Measurements from ENCODE around the gene TSC22D2.
A peak's percentile ranks its signal among the peaks of the same experiment; 100 is the strongest.

TSC22D2 gene

DNA sequence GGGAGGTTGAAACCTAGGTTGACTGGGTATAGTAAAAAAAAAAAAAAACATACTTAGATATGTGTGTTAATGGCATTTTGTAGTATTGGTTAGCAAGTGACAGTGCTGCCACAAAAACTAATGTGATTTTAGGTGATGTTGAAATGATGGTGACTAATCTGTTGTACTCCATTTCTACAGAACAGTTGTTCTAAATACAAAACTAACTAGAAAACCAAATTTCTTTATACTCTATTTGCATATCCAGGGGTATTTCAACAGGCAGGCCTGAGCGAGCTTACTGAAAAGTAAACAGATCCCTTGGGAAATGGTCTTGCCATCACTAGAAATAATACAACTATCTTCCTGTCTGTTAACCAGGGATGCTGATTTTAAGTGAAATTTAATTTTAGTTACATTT is 20.5 kb downstream of the TSC22D2 start:
- Histone ChIP-seq H3K4me3 (ENCODE audit: extremely low read depth, insufficient read depth, low read length, poor library complexity, severe bottlenecking) (no peak overlapping the region), H3K4me1 (ENCODE audit: control insufficient read depth, insufficient read depth, low read length, poor library complexity, severe bottlenecking) (peaks cover 3% of the 10 kb centered on the region), H3K27ac (ENCODE audit: low read depth, low read length, severe bottlenecking) (no peak overlapping the region), H3K9me3 (ENCODE audit: control insufficient read depth, low read length) (no peaks in the 10 kb centered on the region), H3K36me3 (ENCODE audit: control insufficient read depth, insufficient read depth, low read length) (peaks cover 26% of the 10 kb centered on the region)
- WGBS, 2 experiments (ENCODE audit: insufficient coverage in 2 of 2), result 100% methylated on average over 1 of the region's 1 CpG; no CpG with 5 or more reads in 1 of the 2 experiments

DNA sequence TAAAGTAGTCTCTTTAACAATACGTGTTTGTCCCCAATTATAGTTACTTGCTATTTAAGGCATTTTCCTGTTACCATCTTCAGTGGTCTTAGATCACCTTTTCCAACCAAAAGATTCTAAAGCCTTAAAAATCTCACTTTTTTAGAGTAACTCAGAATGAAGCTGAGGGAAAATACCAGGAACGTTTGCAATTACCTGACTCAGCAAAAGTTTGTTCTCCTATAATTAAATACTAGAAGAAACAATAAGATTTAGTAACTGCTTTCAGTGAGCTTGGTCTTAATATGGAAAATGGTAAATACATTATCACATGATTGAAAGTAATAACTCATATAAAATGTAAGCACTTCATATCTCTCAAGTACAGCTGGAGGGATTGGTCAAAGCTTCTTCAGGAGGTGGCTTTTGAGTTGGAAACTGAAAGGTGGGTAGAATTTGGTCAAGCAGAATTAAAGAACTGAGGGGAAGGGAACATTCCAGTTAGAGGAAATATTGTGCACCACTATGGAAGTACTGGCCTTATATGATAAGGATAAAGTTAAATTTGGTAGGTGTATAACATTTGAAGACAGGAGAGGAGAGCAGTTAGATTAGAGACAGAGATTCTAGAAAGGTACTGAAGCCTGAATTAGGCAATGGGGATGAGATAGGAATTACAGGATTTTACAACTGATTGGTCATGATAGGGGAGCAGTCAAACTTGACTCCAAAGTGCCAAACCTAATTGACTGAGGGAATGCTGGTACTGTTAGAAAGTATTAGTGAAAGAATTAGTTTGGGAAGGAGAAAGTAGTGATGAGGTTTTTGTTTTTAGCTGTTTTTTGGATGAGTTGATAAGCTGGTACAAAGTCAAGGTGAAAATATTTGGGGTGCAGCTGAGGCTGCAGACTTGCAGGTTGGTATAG is 21.9 kb downstream of the TSC22D2 start:
- Histone ChIP-seq H3K36me3 (ENCODE audit: control insufficient read depth, insufficient read depth, low read length) (peaks cover 27% of the 10 kb centered on the region), H3K4me1 (ENCODE audit: control insufficient read depth, insufficient read depth, low read length, poor library complexity, severe bottlenecking) (peaks cover 3% of the 10 kb centered on the region), H3K27ac (ENCODE audit: low read depth, low read length, severe bottlenecking) (no peak overlapping the region), H3K4me3 (ENCODE audit: extremely low read depth, insufficient read depth, low read length, poor library complexity, severe bottlenecking) (no peak overlapping the region), H3K9me3 (ENCODE audit: control insufficient read depth, low read length) (no peaks in the 10 kb centered on the region)
- no CpG with 5 or more reads among the region's 2 CpGs for WGBS, 2 experiments (ENCODE audit: insufficient coverage in 2 of 2)

DNA sequence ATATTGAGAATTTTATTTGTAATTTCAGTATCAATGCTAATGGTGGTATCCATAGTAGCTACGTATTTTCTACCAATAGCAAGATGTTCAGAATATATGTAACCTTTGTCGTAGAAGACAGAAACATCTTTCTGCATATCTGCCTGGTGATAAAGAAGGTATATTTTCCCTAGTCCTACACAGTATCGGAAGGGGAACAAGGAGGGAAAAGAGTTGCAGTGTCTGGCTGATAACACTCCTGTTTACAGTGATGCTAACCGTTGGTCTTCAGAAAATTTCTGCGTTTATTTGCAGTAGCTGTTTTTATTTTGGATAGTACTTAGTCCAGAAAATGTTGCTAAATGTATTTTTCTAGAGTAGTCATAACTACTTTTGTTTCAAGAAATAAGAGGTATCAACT is 25.2 kb downstream of the TSC22D2 start:
- H3K27ac ChIP-seq (ENCODE audit: low read depth, low read length, severe bottlenecking), result no peak overlapping the region

DNA sequence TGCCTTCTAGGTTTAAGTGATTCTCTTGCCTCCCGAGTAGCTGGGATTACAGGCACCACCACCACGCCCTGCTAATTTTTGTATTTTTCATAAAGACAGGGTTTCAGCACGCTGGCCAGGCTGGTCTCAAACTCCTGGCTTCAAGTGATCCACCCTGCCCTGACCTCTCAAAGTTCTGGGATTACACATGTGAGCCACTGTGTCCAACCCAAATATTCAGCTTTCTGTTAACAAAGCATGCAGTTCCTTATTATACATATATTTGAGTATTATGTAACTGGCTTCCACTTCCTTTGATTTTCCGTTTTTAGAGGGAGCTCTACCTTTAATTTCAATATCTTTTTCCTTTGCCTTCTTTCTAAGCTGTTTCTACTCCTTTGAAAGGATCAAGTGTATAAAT is 26.1 kb downstream of the TSC22D2 start:
- Histone ChIP-seq H3K9me3 (ENCODE audit: control insufficient read depth, low read length) (no peaks in the 10 kb centered on the region), H3K27ac (ENCODE audit: low read depth, low read length, severe bottlenecking) (no peak overlapping the region), H3K4me1 (ENCODE audit: control insufficient read depth, insufficient read depth, low read length, poor library complexity, severe bottlenecking) (no peaks in the 10 kb centered on the region), H3K36me3 (ENCODE audit: control insufficient read depth, insufficient read depth, low read length) (peaks cover 11% of the 10 kb centered on the region), H3K4me3 (ENCODE audit: extremely low read depth, insufficient read depth, low read length, poor library complexity, severe bottlenecking) (no peak overlapping the region)
- WGBS, 2 experiments (ENCODE audit: insufficient coverage in 2 of 2), result 90 to 98% methylated on average over 3 of the region's 4 CpGs

More for the DNA sequence above, 25.2 kb downstream of the TSC22D2 start:
- Histone ChIP-seq H3K9me3 (ENCODE audit: control insufficient read depth, low read length) (no peaks in the 10 kb centered on the region), H3K4me1 (ENCODE audit: control insufficient read depth, insufficient read depth, low read length, poor library complexity, severe bottlenecking) (peaks cover 3% of the 10 kb centered on the region), H3K36me3 (ENCODE audit: control insufficient read depth, insufficient read depth, low read length) (peaks cover 15% of the 10 kb centered on the region), H3K4me3 (ENCODE audit: extremely low read depth, insufficient read depth, low read length, poor library complexity, severe bottlenecking) (no peak overlapping the region)
- 96 to 100% methylated on average over 3 to 4 of the region's 5 CpGs for WGBS, 2 experiments (ENCODE audit: insufficient coverage in 2 of 2)

DNA sequence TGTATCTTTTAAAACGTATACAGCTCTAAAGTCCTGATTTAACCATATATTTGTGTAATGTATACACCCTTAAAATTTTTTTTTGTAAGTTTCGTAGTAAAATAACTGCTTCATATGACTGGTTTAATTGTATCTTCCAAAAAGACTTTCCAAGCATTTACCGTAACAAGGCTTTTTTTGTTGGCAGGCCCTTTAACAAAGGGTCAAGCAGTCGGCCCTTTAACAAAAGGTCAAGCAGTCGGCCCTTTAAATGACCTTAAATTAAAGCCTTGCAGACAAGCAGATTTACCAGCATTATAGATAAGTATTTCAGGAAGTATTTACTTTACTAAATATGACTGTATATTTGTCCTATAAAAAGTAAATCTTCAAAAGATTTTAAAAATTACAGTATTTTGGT is 28.1 kb downstream of the TSC22D2 start:
- peaks cover 12% of the 10 kb centered on the region for H3K36me3 ChIP-seq (ENCODE audit: control insufficient read depth, insufficient read depth, low read length)
- H3K27ac ChIP-seq (ENCODE audit: low read depth, low read length, severe bottlenecking), result no peak overlapping the region
- no CpG with 5 or more reads among the region's 5 CpGs for WGBS, 2 experiments (ENCODE audit: insufficient coverage in 2 of 2)
- no peak overlapping the region for H3K4me3 ChIP-seq (ENCODE audit: extremely low read depth, insufficient read depth, low read length, poor library complexity, severe bottlenecking)
- no peaks in the 10 kb centered on the region for H3K4me1 ChIP-seq (ENCODE audit: control insufficient read depth, insufficient read depth, low read length, poor library complexity, severe bottlenecking)
- H3K9me3 ChIP-seq (ENCODE audit: control insufficient read depth, low read length), result no peaks in the 10 kb centered on the region

DNA sequence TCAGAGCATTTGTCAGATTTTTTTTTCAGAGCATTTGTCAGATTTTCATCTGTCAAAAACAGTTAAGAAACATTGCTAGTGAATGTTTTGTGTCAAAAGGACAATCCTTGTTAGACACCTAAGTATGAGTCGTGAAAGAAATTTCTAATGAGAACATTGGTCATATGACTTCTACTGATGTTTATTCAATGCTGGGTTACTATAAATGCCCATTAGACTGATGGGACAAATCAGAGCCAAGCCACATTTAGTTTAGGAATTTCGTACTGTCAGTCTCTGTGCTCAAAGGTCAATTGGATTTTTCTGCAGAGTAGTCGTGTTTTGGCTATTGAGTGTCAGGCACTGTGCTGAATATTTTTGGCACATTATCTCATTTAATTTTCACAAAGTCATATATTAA is 31.6 kb downstream of the TSC22D2 start:
- Histone ChIP-seq H3K4me1 (ENCODE audit: control insufficient read depth, insufficient read depth, low read length, poor library complexity, severe bottlenecking) (peaks cover 5% of the 10 kb centered on the region), H3K9me3 (ENCODE audit: control insufficient read depth, low read length) (no peaks in the 10 kb centered on the region), H3K36me3 (ENCODE audit: control insufficient read depth, insufficient read depth, low read length) (peaks cover 39% of the 10 kb centered on the region), H3K27ac (ENCODE audit: low read depth, low read length, severe bottlenecking) (no peak overlapping the region), H3K4me3 (ENCODE audit: extremely low read depth, insufficient read depth, low read length, poor library complexity, severe bottlenecking) (no peak overlapping the region)
- WGBS, 2 experiments (ENCODE audit: insufficient coverage in 2 of 2), result 80 to 100% methylated on average over 1 to 2 of the region's 3 CpGs

DNA sequence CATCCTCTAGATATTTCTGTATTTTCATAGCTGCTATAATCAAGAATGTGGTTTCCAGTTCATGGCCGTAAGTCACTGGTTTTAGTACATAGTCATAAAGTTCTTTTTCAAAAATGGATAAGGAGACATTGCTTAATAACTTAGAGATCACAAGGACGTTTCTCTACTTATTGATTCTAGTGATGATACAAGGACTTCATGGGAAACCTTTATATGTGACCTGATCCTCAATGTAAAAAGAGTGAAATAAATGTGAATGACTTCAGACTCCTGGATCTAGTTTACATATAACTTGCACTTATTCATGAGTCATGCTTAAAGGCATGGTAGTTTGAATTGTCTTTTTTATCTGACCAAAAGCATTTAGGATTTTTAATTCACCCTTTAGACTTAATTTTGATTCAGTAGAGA is 35.2 kb downstream of the TSC22D2 start:
- no CpG with 5 or more reads among the region's 2 CpGs for WGBS, 2 experiments (ENCODE audit: insufficient coverage in 2 of 2)
- Histone ChIP-seq H3K4me3 (ENCODE audit: extremely low read depth, insufficient read depth, low read length, poor library complexity, severe bottlenecking) (no peak overlapping the region), H3K27ac (ENCODE audit: low read depth, low read length, severe bottlenecking) (no peak overlapping the region), H3K4me1 (ENCODE audit: control insufficient read depth, insufficient read depth, low read length, poor library complexity, severe bottlenecking) (peaks cover 22% of the 10 kb centered on the region), H3K9me3 (ENCODE audit: control insufficient read depth, low read length) (no peaks in the 10 kb centered on the region), H3K36me3 (ENCODE audit: control insufficient read depth, insufficient read depth, low read length) (peaks cover 39% of the 10 kb centered on the region)

DNA sequence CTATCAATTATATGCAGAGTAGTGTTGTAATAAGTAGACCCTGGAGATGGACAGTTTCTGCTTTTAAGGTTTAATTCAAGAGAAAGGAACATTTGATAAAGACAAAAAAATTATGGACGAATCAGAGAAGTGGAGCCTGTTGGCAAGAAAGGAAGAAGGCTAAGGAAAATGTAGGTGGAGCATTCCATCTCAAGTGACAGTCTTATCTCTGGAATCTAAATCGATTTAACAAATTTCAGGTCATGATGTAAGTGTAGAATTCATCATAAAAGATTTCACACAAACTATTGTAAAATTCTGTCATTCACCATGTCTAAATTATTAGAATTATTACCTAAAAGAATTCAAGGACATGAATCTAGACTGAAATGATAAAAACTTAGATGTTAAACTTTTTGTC is 36.3 kb downstream of the TSC22D2 start:
- H3K4me1 ChIP-seq (ENCODE audit: control insufficient read depth, insufficient read depth, low read length, poor library complexity, severe bottlenecking), result peaks cover 22% of the 10 kb centered on the region
- no peak overlapping the region for H3K27ac ChIP-seq (ENCODE audit: low read depth, low read length, severe bottlenecking)
- peaks cover 39% of the 10 kb centered on the region for H3K36me3 ChIP-seq (ENCODE audit: control insufficient read depth, insufficient read depth, low read length)
- no peak overlapping the region for H3K4me3 ChIP-seq (ENCODE audit: extremely low read depth, insufficient read depth, low read length, poor library complexity, severe bottlenecking)
- WGBS, 2 experiments (ENCODE audit: insufficient coverage in 2 of 2), result 80 to 100% methylated on average over 1 of the region's 2 CpGs
- H3K9me3 ChIP-seq (ENCODE audit: control insufficient read depth, low read length), result no peaks in the 10 kb centered on the region

DNA sequence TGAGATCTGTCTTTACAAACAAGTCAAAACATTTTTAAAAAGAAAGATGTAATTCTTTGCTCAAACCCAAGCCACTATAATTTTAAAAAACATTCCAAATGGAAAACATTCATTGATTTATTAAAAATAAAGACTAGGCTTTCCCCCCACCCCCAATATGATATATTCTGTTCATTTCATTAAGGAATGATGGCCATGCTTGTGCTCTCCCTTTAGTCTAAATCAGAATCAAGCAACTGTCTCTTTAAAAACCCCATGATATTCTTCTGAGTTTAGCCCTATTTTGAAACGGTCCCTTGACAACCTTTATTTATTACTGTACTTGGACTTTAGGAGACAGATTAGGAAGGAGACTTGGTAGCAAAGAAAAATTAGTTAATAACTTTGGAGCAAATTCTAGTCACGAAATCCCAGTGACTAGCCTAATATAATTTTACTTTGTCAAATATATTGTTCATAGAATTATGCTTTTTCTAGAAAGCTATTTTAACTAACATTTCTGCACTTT is 38.4 kb downstream of the TSC22D2 start:
- peaks cover 29% of the 10 kb centered on the region for H3K4me1 ChIP-seq (ENCODE audit: control insufficient read depth, insufficient read depth, low read length, poor library complexity, severe bottlenecking)
- WGBS, 2 experiments (ENCODE audit: insufficient coverage in 2 of 2), result no CpG with 5 or more reads among the region's 2 CpGs
- H3K4me3 ChIP-seq (ENCODE audit: extremely low read depth, insufficient read depth, low read length, poor library complexity, severe bottlenecking), result no peak overlapping the region
- H3K36me3 ChIP-seq (ENCODE audit: control insufficient read depth, insufficient read depth, low read length), result peaks cover 29% of the 10 kb centered on the region
- peak overlapping the region; percentile 74 for H3K27ac ChIP-seq (ENCODE audit: low read depth, low read length, severe bottlenecking)
- no peaks in the 10 kb centered on the region for H3K9me3 ChIP-seq (ENCODE audit: control insufficient read depth, low read length)

DNA sequence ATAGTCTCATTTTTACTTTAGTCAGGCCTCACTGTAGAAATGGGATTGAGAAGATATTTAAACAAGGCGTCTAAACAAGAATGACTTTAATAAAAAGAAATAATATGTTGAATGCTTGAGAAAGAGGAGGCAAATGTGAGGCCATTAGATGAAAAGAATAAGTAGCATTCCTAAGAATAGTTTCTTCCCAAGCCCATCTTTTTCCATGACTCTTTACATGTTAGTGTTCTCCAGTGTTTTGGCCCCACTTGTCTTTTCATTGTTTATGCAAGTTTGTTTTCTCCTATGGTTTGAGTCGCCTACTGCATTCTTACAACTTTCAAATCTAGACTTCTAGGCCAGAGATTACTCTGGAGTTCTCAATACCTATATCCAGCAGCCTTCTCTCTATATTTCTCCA is 39.0 kb downstream of the TSC22D2 start:
- Histone ChIP-seq H3K36me3 (ENCODE audit: control insufficient read depth, insufficient read depth, low read length) (peaks cover 24% of the 10 kb centered on the region), H3K9me3 (ENCODE audit: control insufficient read depth, low read length) (no peaks in the 10 kb centered on the region), H3K4me3 (ENCODE audit: extremely low read depth, insufficient read depth, low read length, poor library complexity, severe bottlenecking) (no peak overlapping the region), H3K27ac (ENCODE audit: low read depth, low read length, severe bottlenecking) (peak overlapping the region; percentile 74), H3K4me1 (ENCODE audit: control insufficient read depth, insufficient read depth, low read length, poor library complexity, severe bottlenecking) (peaks cover 26% of the 10 kb centered on the region)
- 88 to 100% methylated on average over 1 of the region's 2 CpGs for WGBS, 2 experiments (ENCODE audit: insufficient coverage in 2 of 2)

All from mesodermal cell (in vitro differentiated cells).